GM21717 (cell line): ENCODE results near the gene ACSS1.

Experiments used
- ATAC-seq: cut with Tn5 transposase; IDR thresholded peaks from one replicate; pipeline ENCODE4 v1.9.1; 2021; ENCODE audit warnings: mild to moderate bottlenecking, moderate library complexity; ENCODE audit not compliant: unreplicated experiment

The ACSS1 gene

DNA sequence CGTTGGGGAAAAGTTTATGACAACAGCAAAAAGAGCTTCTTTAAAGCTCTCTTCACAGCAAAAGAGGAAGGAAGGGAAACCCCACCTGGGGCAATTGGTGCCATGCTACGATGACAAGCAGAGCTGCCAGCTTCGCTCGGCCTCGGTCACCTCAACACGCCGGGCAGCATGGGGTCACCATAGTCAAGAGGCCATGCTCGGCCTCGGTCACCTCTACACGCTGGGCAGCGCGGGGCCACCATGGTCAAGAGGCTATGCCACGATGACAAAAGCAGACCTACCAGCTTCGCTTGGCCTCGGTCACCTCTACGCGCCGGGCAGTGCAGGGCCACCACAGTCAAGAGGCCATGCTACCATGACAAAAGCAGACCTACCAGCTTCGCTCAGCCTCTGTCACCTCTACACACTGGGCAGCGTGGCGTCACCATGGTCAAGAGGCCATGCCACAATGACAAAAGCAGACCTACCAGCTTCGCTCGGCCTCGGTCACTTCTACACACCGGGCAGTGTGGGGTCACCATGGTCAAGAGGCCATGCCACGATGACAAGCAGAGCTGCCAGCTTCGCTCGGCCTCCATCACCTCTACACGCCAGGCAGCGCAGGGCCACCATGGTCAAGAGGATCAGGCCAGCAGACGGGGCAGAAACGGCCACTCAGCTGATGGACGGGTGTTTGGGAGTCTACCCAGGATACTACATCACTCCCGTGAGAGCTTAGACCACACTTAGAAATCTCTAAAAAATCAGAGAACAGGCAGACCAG is 77.5 kb downstream of the ACSS1 start:
- no peak for ATAC-seq

DNA sequence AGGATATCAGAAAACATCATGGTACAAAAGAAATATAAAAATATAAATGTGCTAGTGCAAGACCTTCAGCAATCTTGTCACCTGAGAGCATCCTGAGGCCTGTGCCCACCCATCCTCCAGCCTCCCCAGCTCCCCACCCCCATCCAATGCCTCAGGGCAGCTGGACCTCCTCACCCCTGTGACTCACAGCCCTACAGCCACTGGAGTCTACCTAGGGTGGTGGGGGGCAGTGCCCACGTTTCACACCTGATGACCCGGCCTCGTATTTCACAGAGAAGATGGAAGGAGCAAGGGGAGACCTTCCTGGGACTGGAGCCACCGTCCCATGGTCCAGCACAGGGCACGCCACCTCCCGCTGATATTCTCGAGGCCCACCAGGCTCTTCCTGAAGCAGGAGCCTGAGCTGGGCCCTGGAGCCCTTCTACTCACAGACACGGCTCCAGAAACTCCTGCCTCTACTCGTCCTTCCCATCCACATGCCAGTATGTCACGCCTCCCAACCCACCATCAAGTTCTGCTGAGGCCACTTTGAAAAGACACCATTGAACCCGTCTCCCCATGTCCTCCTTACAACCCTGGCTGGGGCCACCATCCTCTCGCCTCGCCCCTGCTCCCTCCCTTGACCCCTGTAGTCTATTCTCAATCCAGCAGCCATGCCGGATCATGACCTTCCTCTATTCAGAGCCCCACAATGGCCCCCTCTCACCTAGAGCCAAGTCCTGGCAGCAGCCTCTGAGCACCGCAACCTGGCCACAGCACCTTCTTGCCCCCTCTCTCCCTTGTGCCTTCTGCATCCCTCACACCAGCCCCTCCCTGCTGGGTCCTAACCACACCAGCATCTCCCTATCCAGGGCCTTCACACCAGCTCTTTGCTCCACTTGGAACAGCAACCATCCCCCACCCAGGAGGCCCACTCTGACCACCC is 78.6 kb downstream of the ACSS1 start:
- no peak for ATAC-seq

DNA sequence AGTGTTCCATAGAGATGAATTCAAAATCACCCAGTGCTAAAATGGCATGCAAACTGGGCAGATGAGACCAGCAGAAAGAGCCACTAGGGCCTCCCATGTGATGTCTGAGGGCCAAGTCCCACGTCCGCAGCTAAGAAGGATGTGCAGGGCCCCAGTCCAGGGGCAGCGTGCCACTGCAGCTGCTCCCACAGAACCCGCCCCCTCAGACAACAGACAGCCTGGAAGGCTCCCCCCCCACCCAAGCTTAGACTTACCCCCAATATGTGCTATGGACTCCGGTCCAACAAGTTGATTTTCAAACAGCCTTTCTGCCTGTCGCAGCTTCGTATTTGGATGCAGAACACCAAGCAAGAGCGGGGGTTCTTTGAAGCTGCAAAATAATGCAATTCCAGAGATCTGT is 79.4 kb downstream of the ACSS1 start:
- ATAC-seq, result no peak

DNA sequence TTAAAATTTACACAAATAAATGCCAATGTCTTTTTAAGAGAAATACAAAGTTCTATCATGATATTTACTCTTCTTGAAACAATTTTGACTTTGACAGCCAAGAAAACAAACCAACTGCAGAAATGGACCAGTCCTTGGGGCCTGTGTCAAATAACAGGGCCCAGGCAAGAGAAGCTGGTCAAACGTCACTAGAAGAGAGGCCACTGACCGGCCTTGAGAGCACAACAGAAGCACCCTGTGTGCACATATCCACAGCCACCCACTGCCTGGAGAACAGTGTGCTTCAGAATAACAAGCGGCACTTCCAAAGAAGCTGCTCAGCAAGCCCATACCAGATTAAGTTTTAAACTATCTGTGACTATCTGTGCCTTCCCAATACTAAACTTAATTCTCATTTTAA is 80.1 kb downstream of the ACSS1 start:
- ATAC-seq, result no peak

DNA sequence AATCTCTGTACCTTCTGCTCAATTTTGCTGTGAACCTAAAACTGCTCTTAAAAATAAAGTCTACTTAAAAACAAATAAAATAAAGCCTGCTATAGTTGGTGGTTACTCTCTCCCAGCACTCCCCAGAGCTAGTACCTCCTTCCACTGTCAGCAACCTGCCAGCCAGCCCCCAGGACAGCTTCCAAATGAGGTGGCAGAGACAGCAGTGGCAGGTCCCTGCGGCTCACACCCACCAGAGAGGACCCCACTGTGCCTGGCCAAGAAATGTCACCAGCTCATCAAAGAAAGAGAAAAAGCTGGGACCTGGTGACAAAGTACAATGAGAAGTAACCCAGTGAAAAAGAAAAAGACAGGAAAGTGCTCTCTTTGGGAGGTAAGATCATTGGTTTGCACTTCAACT is 80.6 kb downstream of the ACSS1 start:
- no peak for ATAC-seq

DNA sequence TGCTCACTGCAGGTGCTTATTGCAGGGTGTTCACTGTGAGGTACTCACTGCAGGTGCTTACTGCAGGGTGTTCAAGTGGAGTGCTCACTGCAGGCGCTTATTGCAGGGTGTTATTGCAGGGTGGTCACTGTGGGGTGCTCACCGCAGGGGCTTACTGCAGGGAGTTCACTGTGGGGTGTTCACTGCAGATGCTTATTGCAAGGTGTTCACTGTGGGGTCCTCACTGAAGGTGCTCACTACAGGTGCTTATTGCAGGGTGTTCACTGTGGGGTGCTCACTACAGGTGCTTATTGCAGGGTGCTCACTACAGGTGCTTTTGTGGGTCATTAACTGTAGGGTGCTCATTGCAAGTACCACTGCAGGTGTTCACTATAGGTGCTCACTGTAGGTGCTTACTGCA is 85.6 kb downstream of the ACSS1 start:
- ATAC-seq, result no peak

DNA sequence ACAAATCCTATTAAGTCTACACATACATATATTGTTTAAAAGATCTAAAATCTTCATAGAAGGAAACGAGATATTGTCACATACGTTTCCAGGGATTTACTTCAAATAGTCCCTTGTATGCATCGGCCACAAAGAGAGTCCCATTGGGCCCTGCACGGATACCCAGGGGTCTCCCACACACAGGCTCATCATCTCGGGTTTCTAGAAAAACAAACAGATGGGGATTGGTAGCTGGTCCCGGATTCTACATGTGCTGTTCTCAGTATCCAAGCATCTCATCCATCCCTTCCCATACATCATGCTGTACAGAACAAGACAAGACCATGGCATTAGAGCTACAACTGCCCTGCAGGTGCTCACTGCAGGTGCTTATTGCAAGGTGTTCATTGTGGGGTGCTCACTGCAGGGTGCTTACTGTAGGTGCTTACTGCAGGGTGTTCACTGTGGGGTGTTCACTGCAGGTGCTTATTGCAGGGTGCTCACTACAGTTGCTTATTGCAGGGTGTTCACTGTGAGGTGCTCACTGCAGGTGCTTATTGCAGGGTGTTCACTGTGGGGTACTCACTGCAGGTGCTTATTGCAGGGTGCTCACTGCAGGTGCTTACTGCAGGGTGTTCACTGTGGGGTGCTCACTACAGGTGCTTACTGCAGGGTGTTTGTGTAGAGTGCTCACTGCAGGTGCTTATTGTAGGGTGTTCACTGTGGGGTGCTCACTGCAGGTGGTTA is 86.4 kb downstream of the ACSS1 start:
- ATAC-seq, result no peak

DNA sequence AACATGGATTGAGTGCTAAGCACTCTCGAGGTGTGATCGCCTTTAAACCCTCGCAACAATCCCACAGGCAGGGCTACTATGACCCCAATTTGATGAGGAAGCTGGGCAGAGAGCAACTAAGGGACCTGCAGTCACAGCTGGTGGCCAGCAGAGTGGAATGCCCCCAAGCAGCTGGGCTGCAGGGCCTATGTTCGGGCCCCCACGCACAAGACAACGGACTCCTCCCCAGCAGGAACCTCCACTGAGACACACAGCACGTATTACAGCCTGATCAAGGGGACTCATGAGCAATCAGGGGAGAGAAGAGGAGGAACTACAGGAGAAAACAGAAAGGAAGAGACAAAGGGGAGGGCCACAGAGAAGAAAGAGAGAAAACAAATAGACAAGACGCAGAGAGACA is 87.2 kb downstream of the ACSS1 start:
- ATAC-seq, result no peak

DNA sequence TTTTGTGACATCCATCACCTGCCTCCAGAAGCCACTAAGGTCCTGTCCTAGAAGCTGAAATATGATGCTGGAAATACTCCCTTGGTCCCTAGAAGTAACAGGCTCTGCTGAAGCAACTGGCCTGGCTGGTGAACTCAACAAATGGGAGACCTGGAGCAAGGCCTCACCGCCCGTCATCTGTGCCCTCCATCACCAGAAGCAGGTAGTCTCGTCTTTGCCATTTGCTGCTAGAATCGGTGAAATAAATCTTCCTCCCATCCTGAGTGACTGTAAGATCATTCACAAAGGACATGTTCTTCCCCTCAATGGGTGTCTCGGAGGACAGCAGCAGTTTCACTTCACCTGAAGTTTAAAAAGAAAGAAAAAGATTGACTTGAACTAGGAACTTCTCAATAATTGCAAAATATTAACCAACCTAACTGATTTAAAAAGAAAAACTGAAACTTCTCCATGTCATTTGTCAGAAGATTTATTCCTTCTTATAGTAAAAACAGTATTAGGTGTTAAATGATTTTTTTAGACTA is 87.8 kb downstream of the ACSS1 start:
- ATAC-seq, result no peak

DNA sequence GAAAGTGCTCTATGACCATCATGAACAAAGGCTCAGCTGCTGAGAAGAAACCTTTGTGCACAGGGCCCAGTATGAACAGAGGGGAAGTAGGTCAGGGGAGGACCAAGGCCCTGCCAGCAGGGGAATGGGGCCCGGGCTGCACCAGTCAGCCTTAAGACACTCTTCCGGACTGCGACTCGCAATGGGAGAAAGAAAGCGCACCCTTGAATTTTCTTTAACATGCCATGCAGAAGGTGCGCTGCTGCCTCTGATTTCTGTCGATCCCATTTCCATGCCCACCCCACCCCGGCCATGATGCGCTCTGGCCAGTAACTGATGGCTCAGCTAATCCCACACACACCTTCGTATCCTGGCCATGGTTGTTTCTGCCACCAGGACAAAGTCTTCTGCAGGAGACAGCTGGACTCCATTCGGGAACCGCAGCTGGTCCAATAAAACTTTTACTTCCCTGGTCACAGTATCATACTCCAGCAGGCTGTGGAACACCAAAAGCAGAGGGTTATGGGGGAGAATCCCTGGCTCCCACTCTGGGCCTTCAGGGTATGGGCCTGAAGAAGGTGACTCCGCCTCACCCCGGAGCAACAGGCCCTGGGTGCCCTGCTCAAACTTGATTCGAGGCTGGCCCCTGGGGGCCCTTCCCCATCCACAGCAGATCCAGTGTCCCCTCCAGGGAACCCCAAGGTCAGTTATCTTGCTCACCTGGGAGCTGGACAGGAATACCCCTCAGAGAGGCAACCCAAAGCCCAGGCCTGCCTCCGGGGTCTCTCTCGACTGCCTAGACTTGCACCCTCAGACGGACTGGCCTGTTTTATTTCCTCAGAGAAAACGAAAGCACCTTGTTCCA is 88.5 kb downstream of the ACSS1 start:
- no peak for ATAC-seq

DNA sequence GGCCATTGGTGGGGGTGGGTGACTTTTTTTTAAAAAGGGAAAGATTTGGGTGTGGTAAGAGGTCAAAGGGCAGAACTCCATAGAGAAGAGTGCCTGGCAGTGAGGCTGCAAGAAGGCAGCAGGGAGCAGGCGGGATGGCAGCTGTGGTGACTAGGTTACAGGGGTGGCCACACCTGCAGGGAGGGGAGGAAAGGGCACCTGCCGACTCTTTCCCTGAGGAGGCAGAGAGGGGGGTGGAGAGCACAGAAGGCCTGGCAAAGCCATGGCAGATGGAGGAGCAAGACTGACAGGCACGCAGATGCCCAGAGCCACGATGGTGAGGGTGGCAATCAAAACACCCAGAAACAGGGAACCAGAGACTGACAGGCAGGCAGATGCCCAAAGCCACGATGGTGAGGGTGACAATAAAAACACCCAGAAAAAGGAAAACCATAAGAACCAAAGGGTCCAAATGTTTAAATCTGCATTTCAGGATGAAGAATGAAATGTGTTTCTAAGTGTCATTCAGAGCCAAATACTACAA is 89.6 kb downstream of the ACSS1 start:
- no peak for ATAC-seq

DNA sequence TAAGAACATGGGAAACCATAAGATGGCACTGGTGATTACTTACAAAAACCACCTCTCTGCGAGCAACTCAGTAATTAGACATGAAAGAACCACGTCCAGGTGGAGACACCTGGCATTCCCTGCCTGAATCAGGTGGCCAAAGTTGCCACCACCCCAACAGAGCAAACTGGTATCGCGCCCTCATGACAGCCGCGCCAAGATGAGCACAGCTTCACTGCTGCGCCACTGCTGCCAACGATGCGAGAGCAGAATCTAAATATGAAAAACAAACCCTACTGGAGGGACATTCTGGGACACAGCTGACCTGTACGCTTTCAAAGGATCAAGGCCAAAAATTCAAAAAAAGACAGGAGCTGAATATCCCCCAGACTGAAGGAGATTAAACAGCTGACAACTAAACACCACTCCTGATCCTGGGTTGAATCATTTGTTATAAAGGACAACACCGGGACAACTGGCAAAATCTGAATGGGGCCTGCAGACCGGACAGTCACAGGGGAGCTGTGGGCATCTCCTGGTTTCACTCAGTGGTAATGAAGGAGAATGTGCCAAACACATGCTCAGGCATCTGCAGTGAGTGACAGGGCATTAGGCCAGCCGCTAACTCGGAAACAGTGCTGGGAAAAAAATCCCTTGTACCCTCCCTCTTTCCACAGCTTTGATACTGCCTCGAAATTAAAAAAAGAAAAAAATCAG is 91.5 kb downstream of the ACSS1 start:
- ATAC-seq, result no peak

DNA sequence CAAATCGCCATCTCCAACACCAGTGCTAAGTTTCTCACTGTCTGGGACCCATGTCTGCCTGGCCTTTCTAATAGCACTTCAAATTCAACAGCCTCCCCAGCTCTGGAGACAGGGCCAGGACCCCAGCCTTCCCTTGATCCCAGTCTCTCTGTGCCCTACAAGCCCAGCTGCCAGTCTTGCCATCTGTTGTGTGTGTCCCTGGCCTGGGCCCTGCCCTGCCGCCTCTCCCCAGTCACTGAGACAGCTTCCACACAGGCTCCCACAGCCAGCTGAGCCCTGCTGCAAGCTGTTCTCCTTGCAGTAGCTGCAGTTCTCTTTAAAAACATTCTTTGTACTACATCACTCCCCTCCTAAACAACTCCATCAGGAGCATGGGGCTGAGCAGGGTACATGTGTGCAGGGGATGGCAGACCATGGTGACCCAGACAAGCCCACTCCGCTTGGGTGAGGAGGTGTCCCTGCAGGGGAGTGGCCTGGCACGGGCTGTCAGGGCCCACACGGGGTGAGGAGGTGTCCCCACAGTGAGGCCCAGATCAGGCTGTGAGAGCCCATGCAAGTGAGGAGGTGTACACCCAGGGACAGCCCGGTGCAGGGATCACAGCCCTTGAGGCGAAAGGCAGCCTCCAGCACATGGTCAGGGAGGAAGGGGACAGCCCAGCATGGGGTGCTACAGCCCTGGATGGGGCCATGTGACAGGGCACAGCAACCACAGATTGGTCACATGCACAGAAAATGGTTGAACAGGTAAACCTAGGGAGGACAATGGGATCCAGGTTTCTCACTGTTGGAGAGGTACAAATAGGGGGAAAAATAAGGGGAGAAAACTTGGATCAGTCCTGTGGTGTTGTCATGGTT is 92.6 kb downstream of the ACSS1 start:
- no peak for ATAC-seq

DNA sequence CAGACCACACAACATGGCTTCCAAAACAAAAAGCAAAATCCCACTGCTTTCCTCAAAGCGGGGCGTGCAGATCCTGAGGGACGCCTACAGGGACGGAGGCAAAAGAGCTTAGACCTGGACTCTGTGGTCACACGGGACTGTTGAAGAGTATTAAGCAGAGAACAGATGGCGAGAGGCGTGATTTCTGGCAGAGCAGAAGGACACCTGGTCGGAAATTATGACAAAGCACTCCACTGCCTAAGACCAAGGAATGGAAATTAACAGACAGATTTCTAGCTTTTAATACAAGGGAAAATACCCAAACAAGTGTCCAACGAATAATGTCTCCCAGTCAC is 93.5 kb downstream of the ACSS1 start:
- ATAC-seq, result no peak

DNA sequence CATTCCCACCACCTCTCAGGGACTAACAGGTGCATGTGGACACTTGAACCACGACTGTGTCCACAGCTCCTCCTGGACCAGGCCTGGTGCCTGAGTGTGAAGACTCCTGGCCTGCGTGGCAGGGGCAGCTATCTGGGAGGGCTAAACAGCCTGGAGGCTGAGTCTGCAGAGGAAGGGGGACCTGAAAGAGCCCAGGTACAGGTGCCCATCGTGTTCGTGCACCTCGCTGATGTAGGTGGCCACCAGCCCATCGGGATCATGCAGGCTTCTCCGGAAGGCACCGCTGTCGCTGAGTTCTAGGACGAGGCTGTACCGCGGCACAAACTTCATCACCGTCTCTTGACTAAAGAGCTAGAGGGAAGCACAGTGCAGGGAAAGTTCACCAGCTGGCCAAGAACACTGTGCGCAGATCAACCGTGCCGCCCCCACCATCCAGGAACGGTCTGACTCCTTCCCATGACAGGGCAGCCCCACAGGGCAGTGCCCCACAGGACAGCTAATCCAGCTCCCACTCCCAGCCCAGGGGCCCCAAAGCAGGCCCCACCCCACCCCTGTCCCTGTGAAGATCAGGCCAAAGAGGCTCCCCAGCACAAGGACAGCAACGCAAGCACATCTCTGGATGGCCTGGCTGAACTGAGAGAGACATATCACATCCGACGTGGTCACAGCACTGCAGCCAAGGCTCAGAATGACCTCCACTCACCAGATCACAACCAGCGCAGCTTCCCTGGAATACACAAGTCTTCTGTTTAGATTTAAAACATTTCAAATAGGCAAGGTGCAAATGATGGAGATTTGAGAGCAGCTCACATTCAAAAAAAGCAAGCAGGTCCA is 94.0 kb downstream of the ACSS1 start:
- no peak for ATAC-seq

DNA sequence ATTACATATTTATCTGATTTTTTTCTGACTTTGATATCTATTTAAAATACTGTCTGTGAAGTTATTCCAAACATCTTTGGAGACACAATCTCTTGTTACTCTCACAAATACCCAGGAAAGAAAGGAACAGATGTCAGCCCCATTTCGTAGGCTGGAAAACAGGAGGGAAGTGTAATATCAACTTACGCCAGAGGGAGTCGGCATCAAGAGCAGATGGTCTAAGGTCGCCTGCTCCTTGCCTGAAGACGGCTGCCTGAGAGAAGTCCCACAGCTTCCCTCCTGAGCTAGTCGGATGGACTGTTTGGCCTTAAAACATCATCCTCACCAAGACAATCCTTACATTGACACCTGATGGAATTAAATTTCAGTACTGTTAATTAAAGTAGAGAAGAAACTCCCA is 95.4 kb downstream of the ACSS1 start:
- ATAC-seq, result no peak

DNA sequence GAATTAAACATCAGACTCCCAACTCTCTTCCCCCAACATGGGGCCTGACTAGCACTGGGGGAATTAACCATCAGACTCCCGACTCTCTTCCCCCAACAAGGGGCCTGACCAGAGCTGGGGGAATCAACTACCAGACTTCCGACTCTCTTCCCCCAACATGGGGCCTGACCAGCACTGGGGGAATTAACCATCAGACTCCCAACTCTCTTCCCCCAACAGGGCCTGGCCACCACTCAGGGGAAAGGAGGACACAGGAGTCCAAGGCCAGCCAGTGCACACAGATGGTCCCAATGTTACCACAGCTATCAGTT is 95.8 kb downstream of the ACSS1 start:
- no peak for ATAC-seq
